Prostate gland (tissue), 2 donors: Measurements from ENCODE around the gene PRKACB.

Experiments
- CTCF ChIP-seq, 4 experiments: fragments of 200-600 bp in 2 of 4; fragments of 450-650 bp in 2 of 4; sonication (generic) in 2 of 4; IDR thresholded peaks; 1 replicate in 3 of 4; 2 replicates in 1 of 4; pipeline ENCODE4 v1.5.1; 2016 to 2019; ENCODE audit warnings: antibody characterized with exemption in 4 of 4, mild to moderate bottlenecking in 2 of 4, moderate library complexity in 2 of 4
- POLR2A ChIP-seq: fragments of 450-650 bp; IDR thresholded peaks from one replicate; pipeline ENCODE4 v1.6.1; 2016; ENCODE audit warnings: antibody characterized with exemption, mild to moderate bottlenecking

GRCh38 chr1:84259376-84259775 lies 115.3 kb downstream of the PRKACB start:
- TF ChIP-seq CTCF (IDR thresholded peaks at IDR 0.05) (no peak), POLR2A (no peak)
